RWPE2 (cell line): Measurements from ENCODE around the gene MFNG.

Source experiments
- ATAC-seq: fragments of 200-7000 bp; cut with Tn5 transposase; 3 replicates; pipeline ENCODE4 v1.9.1; 2021; ENCODE audit warnings: low read depth
- DNase-seq: peaks from one replicate; pipeline ENCODE4 v3.0.0-alpha.2; 2020; ENCODE audit warnings: low spot score
- H3K27ac ChIP-seq: fragments of 450-650 bp; 2 replicates; pipeline ENCODE4 v1.5.1; 2017; ENCODE audit warnings: mild to moderate bottlenecking; ENCODE audit not compliant: poor library complexity, severe bottlenecking
- H3K27me3 ChIP-seq: fragments of 250-450 bp; sonication (Bioruptor Pico); 2 replicates; pipeline ENCODE4 v1.5.1; 2021; ENCODE audit warnings: mild to moderate bottlenecking, moderate library complexity; ENCODE audit not compliant: insufficient read depth, poor library complexity, severe bottlenecking
- H3K36me3 ChIP-seq: fragments of 250-450 bp; sonication (Bioruptor Pico); 2 replicates; pipeline ENCODE4 v1.5.1; 2020; ENCODE audit warnings: low read depth, mild to moderate bottlenecking, moderate library complexity
- H3K4me1 ChIP-seq: fragments of 250-450 bp; sonication (Bioruptor Pico); 2 replicates; pipeline ENCODE4 v1.5.1; 2021; ENCODE audit warnings: mild to moderate bottlenecking, moderate library complexity; ENCODE audit not compliant: insufficient read depth, poor library complexity, severe bottlenecking
- H3K4me3 ChIP-seq: fragments of 250-450 bp; sonication (Bioruptor Pico); 2 replicates; pipeline ENCODE4 v1.5.1; 2021; ENCODE audit warnings: mild to moderate bottlenecking, moderate library complexity; ENCODE audit not compliant: severe bottlenecking
- H3K9me3 ChIP-seq: fragments of 250-450 bp; sonication (Bioruptor Pico); 2 replicates; pipeline ENCODE4 v1.5.1; 2021; ENCODE audit warnings: mild to moderate bottlenecking, moderate library complexity; ENCODE audit not compliant: severe bottlenecking
- TF ChIP-seq, protein P1 (sequence below): fragments of 450-650 bp; IDR thresholded peaks from one replicate; pipeline ENCODE4 v1.5.1; 2017; ENCODE audit warnings: mild to moderate bottlenecking, moderate library complexity; ENCODE audit not compliant: poor library complexity, severe bottlenecking

The MFNG gene

DNA sequence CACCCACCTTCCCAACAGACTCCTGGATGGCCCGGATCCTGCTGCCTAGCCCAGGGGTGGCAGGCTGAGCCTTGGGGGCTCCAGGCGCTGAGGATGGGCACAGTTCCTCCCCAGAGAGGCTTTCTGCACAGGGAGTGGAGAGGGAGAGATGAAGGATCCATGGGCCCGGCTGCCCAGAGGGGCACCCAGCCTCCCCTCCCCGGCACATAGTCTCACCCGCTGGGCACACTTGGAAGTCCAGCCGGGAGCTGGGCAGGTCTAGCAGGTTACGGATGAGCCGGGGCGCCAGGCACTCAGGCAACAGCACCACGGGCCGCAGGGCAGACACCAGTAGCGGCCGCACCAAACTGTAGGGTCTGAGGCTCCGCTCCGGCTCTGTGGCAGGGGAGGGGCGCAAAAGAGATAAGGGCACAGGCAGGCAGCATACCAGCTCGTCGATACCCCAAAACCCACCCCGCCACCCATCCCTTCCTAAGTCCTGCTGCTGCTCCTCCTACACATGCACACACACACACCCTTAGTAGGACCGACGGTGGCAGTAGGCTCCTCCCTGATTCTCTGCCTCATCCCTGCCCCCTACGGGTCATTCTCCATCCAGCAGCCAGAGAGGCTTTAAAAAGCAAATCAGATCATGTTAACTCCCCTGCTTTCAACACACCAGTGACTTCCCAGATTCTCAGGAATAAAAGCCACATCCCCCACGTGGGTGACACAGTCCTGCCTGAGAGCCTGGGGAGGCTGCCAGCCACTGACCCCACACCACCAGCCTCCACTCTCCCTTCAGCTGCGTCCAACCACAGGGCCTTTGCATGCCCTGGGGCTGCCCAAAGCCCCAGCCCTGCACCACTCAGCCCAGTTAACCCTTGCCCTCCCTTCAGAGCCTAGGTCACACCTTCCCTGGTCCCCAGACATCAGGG, 6.5 kb upstream of the MFNG start:
- Histone ChIP-seq H3K4me3 (no peak overlapping the region), H3K27ac (no peak overlapping the region), H3K27me3 (no peaks in the 10 kb centered on the region), H3K9me3 (no peaks in the 10 kb centered on the region), H3K4me1 (peaks cover 9% of the 10 kb centered on the region), H3K36me3 (peaks cover 65% of the 10 kb centered on the region)
- TF ChIP-seq, protein P1, sequence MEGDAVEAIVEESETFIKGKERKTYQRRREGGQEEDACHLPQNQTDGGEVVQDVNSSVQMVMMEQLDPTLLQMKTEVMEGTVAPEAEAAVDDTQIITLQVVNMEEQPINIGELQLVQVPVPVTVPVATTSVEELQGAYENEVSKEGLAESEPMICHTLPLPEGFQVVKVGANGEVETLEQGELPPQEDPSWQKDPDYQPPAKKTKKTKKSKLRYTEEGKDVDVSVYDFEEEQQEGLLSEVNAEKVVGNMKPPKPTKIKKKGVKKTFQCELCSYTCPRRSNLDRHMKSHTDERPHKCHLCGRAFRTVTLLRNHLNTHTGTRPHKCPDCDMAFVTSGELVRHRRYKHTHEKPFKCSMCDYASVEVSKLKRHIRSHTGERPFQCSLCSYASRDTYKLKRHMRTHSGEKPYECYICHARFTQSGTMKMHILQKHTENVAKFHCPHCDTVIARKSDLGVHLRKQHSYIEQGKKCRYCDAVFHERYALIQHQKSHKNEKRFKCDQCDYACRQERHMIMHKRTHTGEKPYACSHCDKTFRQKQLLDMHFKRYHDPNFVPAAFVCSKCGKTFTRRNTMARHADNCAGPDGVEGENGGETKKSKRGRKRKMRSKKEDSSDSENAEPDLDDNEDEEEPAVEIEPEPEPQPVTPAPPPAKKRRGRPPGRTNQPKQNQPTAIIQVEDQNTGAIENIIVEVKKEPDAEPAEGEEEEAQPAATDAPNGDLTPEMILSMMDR: peak; percentile 31
- DNase-seq: no peak
- no peak for ATAC-seq

DNA sequence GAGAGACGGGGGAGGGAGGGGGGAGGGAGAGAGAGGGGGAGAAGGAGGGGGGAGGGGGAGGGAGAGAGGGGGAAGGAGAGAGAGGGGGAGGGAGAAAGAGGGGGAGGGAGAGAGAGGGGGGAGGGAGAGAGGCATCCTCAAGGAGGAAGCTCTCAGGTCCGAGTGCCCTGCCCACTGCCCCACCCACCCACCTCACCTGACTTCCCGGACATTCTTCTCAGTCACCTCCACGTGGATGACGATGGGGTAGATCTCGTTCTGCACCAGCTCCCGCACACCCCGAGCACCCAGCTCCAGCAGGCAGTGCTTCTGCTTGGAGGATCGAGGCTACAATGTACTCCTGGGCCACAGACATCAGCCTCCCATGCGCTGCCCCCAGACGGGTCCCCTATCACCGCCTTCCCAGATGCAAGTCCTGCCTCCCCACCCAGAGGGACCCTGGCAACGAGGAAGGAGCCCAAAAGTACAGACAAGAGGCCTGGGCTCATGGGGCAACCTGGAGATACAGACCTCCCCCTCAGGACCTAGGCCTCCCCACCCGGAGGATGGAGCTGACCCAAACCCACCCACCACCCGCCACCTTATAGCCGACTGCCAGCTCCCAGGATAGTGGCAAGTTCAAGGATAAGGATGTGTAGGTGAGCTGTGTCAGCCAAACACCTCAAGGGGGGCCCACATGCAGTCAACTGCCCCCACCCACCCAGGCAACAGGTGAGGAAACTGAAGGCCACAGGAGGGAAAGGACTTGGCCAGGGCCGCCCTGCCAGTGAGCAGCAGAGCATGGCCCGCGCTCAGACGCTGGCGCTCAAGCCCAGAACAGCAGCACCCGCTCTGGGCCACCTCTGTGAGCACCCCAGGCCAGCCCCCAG, 5.6 kb upstream of the MFNG start:
- TF ChIP-seq, protein P1: no peak
- ATAC-seq (0 out of 3 replicates have a peak, but pooled peaks have one; percentile 3), DNase-seq (no peak)
- Histone ChIP-seq H3K27ac (no peak overlapping the region), H3K9me3 (no peaks in the 10 kb centered on the region), H3K4me3 (no peak overlapping the region), H3K4me1 (peaks cover 1% of the 10 kb centered on the region), H3K36me3 (peaks cover 58% of the 10 kb centered on the region), H3K27me3 (no peaks in the 10 kb centered on the region)

DNA sequence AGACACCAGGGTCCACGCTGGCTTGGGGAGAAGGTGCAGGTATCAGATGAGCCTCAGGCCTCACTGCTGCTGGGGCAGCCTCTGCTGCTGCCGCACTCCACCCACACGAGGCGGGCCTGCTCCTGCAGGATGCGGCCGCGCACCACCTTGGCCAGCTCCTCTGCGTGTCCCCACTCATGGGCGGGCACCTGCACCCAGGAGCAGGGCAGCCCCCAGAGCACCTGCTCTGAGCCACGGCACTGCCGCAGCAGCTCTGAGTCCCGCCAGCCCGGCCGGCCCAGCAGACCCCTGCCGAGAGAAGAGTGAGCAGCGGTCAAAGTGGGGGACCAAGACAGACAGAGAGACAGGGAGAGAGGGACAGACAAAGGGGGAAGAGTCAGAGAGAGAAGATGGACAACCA, 4.9 kb upstream of the MFNG start:
- TF ChIP-seq, protein P1: no peak
- H3K4me3 ChIP-seq: no peak overlapping the region
- peaks cover 51% of the 10 kb centered on the region for H3K36me3 ChIP-seq
- H3K9me3 ChIP-seq: no peaks in the 10 kb centered on the region
- DNase-seq (no peak), ATAC-seq (no peak)
- no peaks in the 10 kb centered on the region for H3K27me3 ChIP-seq
- H3K4me1 ChIP-seq: no peaks in the 10 kb centered on the region
- H3K27ac ChIP-seq: no peak overlapping the region

DNA sequence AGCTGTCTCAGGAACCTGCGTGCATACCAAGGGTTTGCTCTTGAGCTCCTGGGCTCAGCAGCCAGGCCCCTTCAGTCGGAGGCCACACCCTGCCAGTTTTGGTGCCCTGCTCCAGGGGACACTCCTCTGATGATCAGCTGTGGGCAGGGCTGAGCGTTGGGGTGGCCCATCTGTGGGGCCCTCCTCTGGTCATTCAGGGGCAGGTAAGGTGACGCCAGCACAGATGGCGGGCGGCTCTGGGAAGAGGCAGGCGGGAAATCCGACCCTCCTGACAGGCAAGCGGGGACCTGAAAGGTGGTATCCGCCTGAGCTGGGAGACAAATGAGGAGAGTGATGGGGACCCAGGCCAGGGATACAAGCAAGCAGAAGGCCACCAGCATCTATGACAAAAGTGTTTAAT, 3.8 kb upstream of the MFNG start:
- Histone ChIP-seq H3K36me3 (peaks cover 40% of the 10 kb centered on the region), H3K27me3 (no peaks in the 10 kb centered on the region), H3K4me3 (no peak overlapping the region), H3K27ac (no peak overlapping the region), H3K9me3 (no peaks in the 10 kb centered on the region), H3K4me1 (no peaks in the 10 kb centered on the region)
- ATAC-seq (no peak), DNase-seq (no peak)
- TF ChIP-seq, protein P1: no peak
